ENCODE results near the gene PLA2G1B.

The PLA2G1B gene

DNA sequence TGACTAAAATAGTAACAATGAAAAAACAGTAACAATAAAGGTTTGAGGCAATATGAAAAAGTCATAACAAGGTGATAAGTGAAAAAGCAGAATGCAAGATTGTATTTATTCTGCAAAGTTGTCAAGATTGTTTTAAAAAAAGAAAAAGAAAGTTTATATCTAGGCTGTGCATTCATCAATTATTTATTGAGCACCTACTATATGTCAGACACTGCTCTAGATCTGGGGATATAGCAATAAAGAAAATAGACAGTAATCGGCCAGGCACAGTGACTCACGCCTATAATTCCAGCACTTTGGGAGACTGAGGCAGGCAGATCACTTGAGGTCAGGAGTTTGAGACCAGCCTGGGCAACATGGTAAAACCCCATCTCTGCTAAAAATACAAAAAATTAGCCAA is 3.8 kb downstream of the PLA2G1B start:
- DNase-seq = no peak

DNA sequence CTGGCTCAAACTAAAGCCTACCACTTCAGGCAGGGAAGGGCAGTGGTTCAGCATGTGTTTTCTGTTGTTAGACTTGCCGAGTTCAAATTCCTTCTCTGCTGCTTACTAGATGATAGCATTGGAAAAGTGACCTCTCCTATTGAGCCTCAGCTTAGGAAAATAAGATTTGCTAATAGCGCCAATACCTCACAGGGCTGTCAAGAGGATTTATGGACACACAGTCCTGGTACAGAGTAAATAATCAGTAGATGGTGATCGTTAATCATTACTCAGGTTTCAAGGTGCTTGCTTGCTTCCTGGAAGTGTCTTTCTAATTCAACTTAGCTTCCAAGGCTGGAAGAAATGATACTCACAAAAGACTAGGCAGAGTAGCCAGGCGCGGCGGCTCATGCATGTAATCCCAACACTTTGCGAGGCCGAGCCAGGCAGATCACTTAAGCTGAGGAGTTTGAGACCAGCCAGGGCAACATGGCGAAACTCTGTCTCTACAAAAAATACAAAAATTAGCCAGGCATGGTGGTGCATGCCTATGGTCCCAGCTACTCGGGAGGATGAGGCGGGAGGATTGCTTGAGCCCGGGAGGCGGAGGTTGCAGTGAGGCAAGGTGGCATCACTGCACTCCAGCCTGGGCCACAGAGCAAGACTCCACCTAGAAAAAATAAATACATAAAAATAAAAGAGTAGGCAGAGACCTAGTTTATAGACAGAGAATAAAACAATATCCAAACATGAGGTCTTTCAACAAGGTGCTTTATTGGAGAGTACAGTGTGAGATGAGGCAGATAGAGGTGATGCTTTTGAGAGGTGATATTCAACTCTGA is 6.0 kb downstream of the PLA2G1B start:
- no peak for DNase-seq

DNA sequence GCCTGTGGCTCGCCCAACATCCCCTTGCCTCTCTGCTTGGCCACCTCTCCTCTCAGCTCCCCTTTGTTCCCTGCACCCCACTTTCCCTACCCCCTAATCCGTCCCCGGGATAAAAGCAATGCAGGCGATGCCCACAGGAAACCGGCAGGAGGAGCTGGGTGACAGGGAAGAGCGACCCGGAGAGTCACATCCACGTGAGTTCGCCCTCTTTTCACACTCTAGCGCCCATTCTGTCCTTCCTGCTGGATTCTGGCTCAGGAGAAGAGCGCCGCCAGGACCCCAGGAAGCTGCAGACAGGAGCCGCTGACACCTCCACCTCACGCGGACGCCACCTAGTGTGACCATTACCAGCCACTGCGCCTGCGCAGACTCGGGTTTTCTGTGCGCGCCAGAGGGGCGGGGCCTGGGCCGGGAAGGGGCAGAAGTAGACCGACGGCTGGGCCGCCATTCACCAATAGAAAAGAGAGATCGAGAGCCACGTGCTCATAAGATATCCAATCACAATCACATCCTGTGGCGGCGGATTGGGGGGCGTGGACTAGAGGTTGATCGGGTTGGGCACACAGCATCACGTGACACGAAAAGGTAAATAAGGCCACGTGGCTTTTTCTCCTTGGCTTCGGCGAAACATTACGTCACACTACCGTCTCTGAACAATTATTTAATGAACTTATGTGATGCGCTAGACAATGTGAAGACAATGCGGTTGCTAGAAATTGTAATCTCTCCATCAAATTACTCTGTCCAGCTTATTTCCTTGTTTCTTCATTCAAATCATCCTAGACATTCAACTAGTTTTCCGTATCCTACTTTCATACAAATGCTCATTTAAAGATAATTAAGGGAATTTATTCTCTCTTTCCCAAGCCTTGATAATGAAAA is 10.1 kb downstream of the PLA2G1B start:
- peak; percentile 99 for DNase-seq

DNA sequence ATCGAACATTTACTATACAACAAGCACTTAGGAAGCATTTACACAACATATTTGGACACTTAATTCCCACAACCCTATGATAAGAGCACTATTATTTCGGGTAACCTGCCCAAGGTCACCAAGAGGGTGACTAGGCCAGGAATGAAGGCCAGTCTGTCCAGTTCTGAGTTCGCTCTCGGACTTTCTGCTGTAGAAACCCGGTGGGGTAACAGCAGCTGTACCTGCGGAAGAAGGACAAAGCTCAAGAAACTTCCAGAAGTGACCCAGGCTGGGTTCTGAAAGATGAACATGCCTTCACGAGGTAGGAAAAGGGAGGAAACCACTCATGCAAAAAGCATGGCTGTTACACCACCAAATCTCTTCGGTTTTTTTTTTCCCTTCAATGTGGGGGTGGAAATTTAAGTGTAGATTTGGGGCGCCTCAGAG is 10.8 kb downstream of the PLA2G1B start:
- no peak for DNase-seq

DNA sequence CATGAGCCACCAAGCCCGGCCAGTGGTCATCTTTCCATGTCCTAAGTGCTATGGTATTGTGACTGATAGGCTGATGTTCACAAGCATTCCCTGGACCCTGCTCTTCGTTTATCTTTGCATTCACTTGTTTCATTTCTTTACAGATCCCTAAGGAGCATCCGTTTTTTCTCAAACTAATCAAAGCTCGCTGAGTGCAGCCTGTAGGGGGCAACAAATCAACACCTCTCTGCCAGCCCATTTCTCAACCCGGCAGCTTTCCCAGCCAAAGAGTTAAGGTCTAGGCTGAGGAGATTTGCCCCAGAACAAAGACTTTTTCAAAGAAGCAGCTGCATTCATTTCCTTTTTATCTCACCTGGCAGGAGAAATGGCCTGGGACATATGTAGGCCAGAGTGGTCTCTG is 13.4 kb downstream of the PLA2G1B start:
- no peak for DNase-seq

DNA sequence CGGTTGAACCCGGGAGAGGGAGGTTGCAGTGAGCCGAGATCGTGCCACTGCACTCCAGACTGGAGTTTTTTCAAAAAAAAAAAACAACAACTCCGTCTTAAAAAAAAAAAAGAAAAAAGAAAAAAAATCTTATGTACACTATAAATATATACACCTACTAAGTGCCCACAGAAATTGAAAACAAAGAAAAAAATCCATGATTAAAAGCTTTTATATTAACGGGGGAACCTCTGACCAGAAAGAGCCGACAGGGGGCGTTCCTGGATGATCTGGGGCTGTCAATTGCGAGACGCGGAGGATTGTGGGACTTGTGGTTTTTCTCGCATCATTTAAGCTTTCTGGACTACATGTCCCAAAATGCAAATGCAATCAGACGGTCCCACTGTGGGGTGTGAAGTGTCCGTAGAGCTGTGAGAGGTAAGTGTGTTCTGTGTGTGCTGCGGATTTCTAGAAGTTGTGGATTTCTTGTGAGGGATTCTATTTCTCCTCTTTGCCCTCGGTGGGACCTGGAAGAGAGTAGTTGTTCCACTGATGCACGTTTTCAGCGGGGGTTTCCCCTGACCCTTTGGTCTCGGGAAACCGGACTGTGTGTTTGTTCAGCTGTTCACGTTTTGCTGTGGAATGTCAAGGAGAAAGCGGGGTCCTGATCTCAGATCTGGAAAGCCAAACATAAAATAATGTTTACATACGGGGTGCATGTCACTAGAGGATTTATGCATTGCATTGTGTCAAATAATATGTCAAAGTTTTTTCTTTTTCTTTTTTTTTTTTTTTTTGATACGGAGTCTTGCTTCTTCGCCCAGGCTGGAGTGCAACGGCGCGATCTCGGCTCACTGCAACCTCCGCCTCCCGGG is 25.4 kb downstream of the PLA2G1B start, which contains the start of gene SIRT4:
Gene SIRT4 (plus strand): TSS at position 360 of the 854 bp plus-strand sequence. CDS start 1,241 bp downstream, outside the sequence.
- peak; percentile 84 for DNase-seq

DNA sequence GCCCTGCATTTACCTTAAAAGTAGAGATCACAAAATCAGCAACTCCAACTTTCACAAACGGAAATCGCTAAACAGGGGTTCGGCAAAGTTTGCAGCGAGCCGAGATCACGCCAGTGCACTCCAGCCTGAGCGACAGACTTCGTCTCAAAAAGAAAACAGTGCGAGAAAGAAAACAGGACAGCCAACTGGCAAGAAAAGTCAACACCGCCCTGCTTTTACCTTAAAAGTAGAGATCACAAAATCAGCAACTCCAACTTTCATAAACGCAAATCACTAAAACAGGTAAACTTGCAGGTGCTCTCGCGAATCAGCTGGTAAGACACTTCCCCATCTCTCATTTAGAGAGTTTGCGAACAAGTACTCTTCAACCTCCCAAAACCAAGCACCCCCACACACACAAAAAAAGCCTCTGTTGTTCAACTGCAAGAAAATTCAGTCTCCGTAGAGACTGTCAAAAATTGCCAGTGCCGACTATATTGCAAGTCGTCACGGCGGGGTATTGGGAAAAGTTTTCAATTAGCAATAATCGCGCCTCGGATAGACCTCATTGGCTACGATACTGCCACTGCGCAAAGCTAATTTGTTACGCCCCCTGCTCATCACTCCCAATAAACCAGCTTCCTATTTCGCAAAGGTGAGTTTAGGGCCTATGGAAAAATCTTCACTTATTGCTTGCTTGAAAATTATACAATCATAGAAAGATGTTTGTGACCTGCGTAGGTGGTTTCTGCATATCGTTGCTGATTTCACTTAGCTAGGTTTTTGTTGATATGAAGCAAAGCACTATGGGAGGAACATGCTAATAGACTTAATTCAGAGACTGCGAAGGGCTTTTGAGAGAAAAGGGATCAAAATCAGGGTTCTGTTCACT is 34.7 kb downstream of the PLA2G1B start, which contains the start of gene RNU4-1:
Gene RNU4-1 (minus strand): TSS at position 577 of the 871 bp plus-strand sequence.
- DNase-seq = peak; percentile 79

DNA sequence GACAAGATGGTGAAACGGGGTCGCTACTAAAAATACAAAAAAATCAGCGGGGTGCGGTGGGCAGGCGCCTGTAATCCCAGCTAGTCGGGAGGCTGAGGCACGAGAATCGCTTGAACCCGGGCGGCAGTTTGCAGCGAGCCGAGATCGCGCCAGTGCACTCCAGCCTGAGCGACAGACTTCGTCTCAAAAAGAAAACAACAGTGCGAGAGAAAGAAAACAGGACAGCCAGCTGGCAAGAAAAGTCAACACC is 35.2 kb downstream of the PLA2G1B start:
- DNase-seq = no peak

DNA sequence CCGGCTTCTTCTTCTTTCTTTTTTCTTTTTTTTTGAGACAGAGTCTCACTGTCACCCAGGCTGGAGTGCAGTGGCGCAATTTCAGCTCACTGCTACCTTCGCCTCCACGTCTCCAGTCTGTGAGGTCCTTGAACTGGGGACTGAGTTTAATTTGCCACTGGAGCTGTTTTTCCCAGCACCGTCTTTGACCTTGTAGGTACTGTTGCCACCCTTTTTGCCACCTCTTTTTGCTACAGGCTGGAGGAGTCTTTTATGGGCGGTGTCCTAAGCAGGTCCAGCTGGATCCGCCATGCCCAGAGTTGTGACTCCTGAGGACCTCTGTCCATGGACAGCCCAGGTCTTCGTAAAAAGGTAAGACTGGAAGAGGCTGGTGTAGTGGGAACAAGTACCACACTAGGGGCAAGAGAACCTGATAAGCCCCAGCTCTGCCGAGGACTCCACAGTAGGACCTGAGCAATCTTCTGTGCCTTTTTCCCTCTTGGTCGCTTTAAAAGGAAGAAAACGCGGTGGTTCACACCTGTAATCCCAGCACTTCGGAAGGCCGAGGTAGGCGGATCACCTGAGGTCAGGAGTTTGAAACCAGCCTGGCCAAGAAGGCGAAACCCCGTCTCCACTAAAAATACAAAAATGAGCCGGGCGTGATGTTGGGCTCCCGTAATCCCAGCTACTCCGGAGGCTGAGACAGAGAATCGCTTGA is 36.8 kb downstream of the PLA2G1B start:
- DNase-seq = no peak

DNA sequence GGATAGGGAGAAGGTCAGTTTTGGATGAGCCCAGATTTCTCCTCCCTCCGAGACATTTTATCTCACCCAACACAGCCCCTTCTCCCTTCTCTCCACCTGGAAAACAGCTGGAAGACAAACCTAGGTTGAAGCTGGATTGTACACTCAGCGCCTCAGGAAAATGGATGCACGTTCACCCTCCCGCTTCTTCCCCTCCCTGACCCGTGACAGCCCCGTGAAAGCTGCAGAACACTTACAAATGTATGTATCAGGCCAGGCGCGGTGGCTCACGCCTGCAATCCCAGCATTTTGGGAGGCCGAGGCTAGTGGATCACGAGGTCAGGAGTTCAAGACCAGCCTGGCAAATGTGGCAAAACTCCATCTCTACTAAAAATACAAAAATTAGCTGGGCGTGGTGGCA is 40.1 kb downstream of the PLA2G1B start:
- no peak for DNase-seq

DNA sequence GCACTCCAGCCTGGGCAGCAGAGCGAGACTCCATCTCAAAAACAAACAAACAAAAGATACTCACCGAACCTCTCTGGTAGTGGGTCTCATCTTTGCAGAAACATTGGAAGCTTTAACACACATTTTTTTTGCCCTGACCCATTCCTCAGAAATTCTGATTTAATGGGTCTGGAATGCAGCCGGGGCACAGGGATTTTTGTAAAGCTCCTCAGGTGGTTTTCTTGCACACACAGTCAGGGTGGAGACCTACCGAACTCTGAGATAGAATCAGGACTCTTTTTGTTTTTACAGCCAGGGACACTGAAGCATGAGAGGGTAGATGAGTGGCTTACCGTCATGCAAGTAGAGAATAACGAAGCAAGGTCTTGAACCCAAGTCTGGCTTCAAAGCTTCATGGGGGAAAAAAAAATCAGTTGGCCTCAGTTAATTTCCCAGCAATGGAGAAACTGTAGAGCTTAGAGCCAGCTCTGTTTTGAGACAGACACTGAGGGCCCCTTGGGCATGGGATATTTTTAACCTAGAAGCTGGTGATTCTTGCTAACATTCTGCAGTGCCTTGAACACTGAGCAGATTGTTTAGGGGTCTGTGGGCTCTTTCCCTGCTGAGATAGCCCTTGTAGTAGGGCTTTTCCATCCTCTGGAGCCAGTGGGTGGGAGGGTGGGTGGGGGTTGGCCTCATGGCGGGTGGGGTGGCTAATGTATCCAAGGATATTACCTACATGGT is 40.6 kb downstream of the PLA2G1B start:
- no peak for DNase-seq

DNA sequence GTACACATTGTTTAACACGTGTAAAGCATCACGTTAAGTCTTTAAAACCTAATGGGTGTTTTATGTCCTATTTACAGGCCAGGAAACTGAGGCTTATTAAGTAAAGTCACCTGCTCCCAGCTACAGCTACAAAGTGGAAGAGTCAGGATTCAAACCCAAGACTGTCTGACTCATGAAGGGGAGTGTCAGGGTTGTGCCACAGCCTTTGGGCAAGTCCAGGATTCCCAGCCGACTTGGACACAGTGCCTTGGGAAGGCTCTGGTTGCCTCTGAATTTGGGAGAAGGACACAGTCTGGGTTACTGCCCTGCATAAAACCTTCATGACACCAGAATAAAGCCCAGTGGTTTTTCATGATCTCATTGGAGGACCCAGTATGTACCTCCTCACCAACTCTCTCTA is 43.2 kb downstream of the PLA2G1B start:
- no peak for DNase-seq

DNA sequence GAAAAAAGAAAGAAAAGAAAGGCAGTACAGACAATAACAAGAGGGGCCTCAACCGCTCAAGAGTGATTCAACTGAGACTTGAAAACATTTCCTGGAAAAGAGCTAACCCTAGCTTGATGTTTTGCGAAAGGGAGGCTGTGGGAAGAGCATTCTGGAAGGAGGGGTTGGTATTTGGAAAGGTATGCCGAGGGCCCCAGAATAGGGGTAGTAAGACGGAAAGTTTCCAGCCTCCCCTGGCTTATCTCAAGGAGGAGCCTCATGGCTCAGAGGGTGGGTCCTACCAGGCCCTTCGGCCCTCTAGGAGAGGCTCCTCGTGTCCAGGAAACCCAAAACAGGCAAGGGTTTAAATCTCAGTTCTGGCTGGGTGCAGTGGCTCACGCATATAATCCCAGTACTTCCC is 44.3 kb downstream of the PLA2G1B start:
- DNase-seq = no peak

DNA sequence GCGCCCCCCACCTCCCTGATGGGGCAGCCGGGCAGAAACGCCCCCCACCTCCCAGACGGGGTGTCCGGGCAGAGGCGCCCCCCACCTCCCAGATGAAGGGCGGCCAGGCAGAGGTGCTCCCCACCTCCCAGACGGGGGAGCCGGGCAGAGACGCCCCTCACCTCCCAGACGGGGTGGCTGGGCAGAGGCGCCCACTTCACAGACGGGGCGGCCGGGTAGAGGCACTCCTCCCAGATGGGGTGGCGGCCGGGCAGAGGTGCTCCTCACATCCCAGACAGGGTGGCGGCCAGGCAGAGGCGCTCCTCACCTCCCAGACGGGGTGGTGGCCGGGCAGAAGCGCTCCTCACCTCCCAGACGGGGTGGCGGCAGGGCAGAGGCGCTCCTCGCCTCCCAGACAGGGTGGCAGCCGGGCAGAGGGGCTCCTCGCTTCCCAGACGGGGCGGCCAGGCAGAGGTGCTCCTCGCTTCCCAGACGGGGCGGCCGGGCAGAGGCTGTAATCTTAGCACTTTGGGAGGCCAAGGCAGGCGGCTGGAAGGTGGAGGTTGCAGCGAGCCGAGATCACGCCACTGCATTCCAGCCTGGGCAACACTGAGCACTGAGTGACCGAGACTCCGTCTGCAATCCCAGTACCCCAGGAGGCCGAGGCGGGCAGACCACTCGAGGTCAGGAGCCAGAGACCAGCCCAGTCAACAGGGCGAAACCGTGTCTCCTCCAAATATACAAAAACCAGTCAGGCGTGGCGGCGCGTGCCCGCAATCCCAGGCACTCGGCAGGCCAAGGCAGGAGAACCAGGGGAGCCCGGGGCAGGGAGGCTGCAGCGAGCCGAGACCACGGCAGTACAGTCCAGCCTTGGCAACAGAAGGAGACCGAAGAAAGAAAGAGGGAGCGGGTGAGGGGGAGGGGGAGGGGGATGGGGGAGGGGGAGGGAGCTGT is 49.2 kb downstream of the PLA2G1B start:
- DNase-seq = no peak

DNA sequence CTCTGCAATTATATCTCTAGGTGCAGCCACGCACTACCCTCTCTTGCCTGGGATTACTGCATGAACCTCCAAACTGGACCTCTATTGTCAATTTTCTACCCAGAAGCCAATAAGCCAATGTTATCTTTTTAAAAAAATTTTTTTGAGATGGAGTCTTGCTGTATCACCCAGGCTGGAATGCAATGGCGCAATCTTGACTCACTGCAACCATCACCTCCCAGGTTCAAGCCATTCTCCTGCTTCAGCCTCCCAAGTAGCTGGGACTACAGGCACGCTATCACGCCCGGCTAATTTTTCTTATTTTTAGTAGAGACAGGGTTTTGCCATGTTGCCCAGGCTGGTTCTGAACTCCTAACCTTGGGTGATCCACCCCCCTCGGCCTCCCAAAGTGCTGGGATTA is 50.8 kb downstream of the PLA2G1B start:
- DNase-seq = no peak

All from NCI-H2107 (cell line).